HepG2 (cell line): ENCODE results near the gene SEPTIN12. TPM values are rescaled to one million over a fixed set of nuclear protein-coding genes. Genes with fewer than 3 reads are reported as not detected.

Experiments used
- ATAC-seq: fragments of 200-7000 bp; cut with Tn5 transposase; 3 replicates; pipeline ENCODE4 v1.9.1; 2020; ENCODE audit warnings: mild to moderate bottlenecking, moderate library complexity
- BruUV-seq: library from RNA; stranded (reverse); fragments of 400-500 nt; replicated peaks from 2 replicates; lab custom pipeline; 2021; lab: Mats Ljungman, UMichigan
- CTCF ChIA-PET: fragments of 300-600 bp; formaldehyde crosslinking; extraction: SDS; loops from one replicate; lab custom pipeline; 2021; ENCODE audit warnings: low total read pairs, inconsistent platforms, low intra/inter-chr PET ratio; lab: Yijun Ruan, JAX
- POLR2A ChIA-PET: fragments of 350-600 bp; sonication (Branson Sonifier 250); formaldehyde crosslinking; loops from one replicate; lab custom pipeline; 2020; ENCODE audit warnings: antibody characterized with exemption, inconsistent platforms; lab: Yijun Ruan, JAX
- DNase-seq: peaks from one replicate; pipeline ENCODE4 v3.0.0-alpha.2; 2015; ENCODE audit warnings: low spot score
- FAIRE-seq: peaks from 3 replicates; lab custom pipeline; 2011; peaks lifted over from hg19 to GRCh38; lab: Jason Lieb, UNC
- H2AFZ ChIP-seq: one replicate; pipeline ENCODE4 v1.6.1; 2011; ENCODE audit warnings: low read length, inconsistent platforms
- H3K27ac ChIP-seq: fragments of 300-600 bp; 3 replicates; pipeline ENCODE4 v1.8.0; 2011; ENCODE audit warnings: mixed run types, mild to moderate bottlenecking, mixed read lengths, low read length, inconsistent platforms; ENCODE audit not compliant: insufficient read depth; ENCODE audit errors: extremely low read length
- H3K27me3 ChIP-seq, 2 experiments: fragments of 200-600 bp in 1 of 2; 2 replicates in 1 of 2; 3 replicates in 1 of 2; pipeline versions ENCODE4 v1.6.0 to v1.8.0; 2011; ENCODE audit warnings: low read length in 2 of 2, mild to moderate bottlenecking in 2 of 2, moderate library complexity in 2 of 2, inconsistent platforms in 1 of 2; ENCODE audit not compliant: insufficient read depth in 2 of 2, control insufficient read depth in 1 of 2
- H3K36me3 ChIP-seq, 2 experiments: fragments of 200-600 bp in 1 of 2; replicated peaks in 1 of 2; 2 replicates in 1 of 2; 3 replicates in 1 of 2; pipeline versions ENCODE4 v1.5.1 to v1.8.0; 2011; ENCODE audit warnings: low read length in 2 of 2, inconsistent platforms in 1 of 2; ENCODE audit not compliant: insufficient read depth in 2 of 2, control insufficient read depth in 1 of 2
- H3K4me1 ChIP-seq: 2 replicates; pipeline ENCODE4 v1.5.1; 2012; ENCODE audit warnings: low read length, inconsistent platforms; ENCODE audit not compliant: insufficient read depth
- H3K4me2 ChIP-seq: 2 replicates; pipeline ENCODE4 v1.6.0; 2011; ENCODE audit warnings: low read depth, low read length, inconsistent platforms
- H3K4me3 ChIP-seq, 3 experiments: fragments of 200-600 bp in 1 of 3; sonication (generic), shearing (Covaris generic) in 1 of 3; replicated peaks in 1 of 3; 2 replicates each; pipeline ENCODE4 v1.5.1; 2011 to 2016; ENCODE audit warnings: low read length in 3 of 3, inconsistent platforms in 2 of 3, low read depth in 2 of 3, mild to moderate bottlenecking in 2 of 3, control low read depth in 1 of 3, mixed read lengths in 1 of 3; ENCODE audit not compliant: insufficient read depth in 1 of 3
- H3K79me2 ChIP-seq: one replicate; pipeline ENCODE4 v1.6.1; 2011; ENCODE audit warnings: low read length, inconsistent platforms; ENCODE audit not compliant: insufficient read depth
- H3K9ac ChIP-seq: 2 replicates; pipeline ENCODE4 v1.6.0; 2011; ENCODE audit warnings: mild to moderate bottlenecking, low read depth, low read length, inconsistent platforms; ENCODE audit not compliant: insufficient read depth
- H3K9me3 ChIP-seq: 2 replicates; pipeline ENCODE4 v1.5.1; 2012; ENCODE audit warnings: mild to moderate bottlenecking, low read length
- H4K20me1 ChIP-seq: 2 replicates; pipeline ENCODE4 v1.6.0; 2011; ENCODE audit warnings: inconsistent platforms, mild to moderate bottlenecking, low read length, moderate library complexity; ENCODE audit not compliant: insufficient read depth
- CEBPZ ChIP-seq: IDR thresholded peaks from 2 replicates; pipeline ENCODE4 v1.6.1; 2012; ENCODE audit warnings: low read length, improper control_type of control experiment
- EZH2 ChIP-seq: conservative IDR thresholded peaks from 2 replicates; pipeline ENCODE4 v1.6.1; 2012; ENCODE audit warnings: mild to moderate bottlenecking, low read depth, low read length, moderate library complexity
- GABPA ChIP-seq, 2 experiments: IDR thresholded peaks; 2 replicates each; pipeline ENCODE4 v1.6.1; 2011 to 2016; ENCODE audit warnings: low read depth in 2 of 2, low read length in 1 of 2, missing biosample characterization in 1 of 2, missing genetic modification characterization in 1 of 2
- MXI1 ChIP-seq: IDR thresholded peaks from 3 replicates; pipeline ENCODE4 v1.6.1; 2012; ENCODE audit warnings: low read depth, low read length, inconsistent platforms, borderline replicate concordance
- MYPOP ChIP-seq: sonication (generic); formaldehyde crosslinking; IDR thresholded peaks from 2 replicates; pipeline ENCODE4 v1.8.1; 2023; ENCODE audit warnings: mild to moderate bottlenecking, moderate library complexity, missing genetic modification reagents
- NFKB2 ChIP-seq: sonication (generic); formaldehyde crosslinking; IDR thresholded peaks from 2 replicates; pipeline ENCODE4 v1.4.0; 2020; ENCODE audit warnings: missing genetic modification reagents, borderline replicate concordance
- POLR2A ChIP-seq, 2 experiments: IDR thresholded peaks; 2 replicates each; pipeline ENCODE4 v1.6.1; 2011; ENCODE audit warnings: low read depth in 2 of 2, low read length in 2 of 2, mild to moderate bottlenecking in 1 of 2, moderate library complexity in 1 of 2; ENCODE audit not compliant: insufficient read depth in 1 of 2
- SIX1 ChIP-seq: sonication (generic); formaldehyde crosslinking; IDR thresholded peaks from 2 replicates; pipeline ENCODE4 v1.4.0; 2020; ENCODE audit warnings: missing genetic modification reagents, borderline replicate concordance
- U2AF2 ChIP-seq: fragments of 200-400 bp; formaldehyde crosslinking; IDR thresholded peaks from 2 replicates; pipeline ENCODE4 v1.6.1; 2017; ENCODE audit warnings: low read depth, mild to moderate bottlenecking, low read length
- ZFX ChIP-seq: sonication (generic); formaldehyde crosslinking; IDR thresholded peaks from 2 replicates; pipeline ENCODE4 v1.4.0; 2020; ENCODE audit warnings: mild to moderate bottlenecking, low read depth, missing genetic modification reagents, moderate library complexity
- ZNF614 ChIP-seq: IDR thresholded peaks from 2 replicates; pipeline ENCODE4 v1.6.1; 2018; ENCODE audit warnings: missing biosample characterization, missing genetic modification reagents, inconsistent platforms, borderline replicate concordance
- ZNF83 ChIP-seq: sonication (generic); formaldehyde crosslinking; IDR thresholded peaks from 2 replicates; pipeline ENCODE4 v1.4.0; 2020; ENCODE audit warnings: missing genetic modification reagents, mild to moderate bottlenecking, borderline replicate concordance
- WGBS: methylation state at CpG from one replicate; pipeline ENCODE4 v1.1.6; 2017; ENCODE audit warnings: low lambda C conversion rate; 5-methylcytosine and 5-hydroxymethylcytosine counted together
- in situ Hi-C: cut with HindIII; loops from 2 replicates; pipeline ENCODE4 v1.10.0; 2017; ENCODE audit warnings: low pct_unique_long_range_greater_than_20kb; ENCODE audit not compliant: extremely low pct_ligation_motif_present
- intact Hi-C: fragments of 100-400 bp; cut with micrococcal nuclease; formaldehyde crosslinking; loops from one replicate; pipeline ENCODE4 v1.10.0; 2022; ENCODE audit not compliant: unreplicated experiment
- polyA plus RNA-seq, 8 experiments: library from polyadenylated mRNA; depleted of rRNA in 3 of 8; stranded (reverse) in 7 of 8; unstranded in 1 of 8; fragments of >200 nt; fragmentation: Illumina TruSeq in 4 of 8; extraction: Trizol in 4 of 8; gene quantifications; 2 replicates each; pipeline versions ENCODE4 v1.2.1 to v1.2.3, GENCODE V29; 2011 to 2016; ENCODE audit warnings: low read depth in 4 of 8, missing spikeins in 1 of 8, mixed read lengths in 1 of 8; ENCODE audit not compliant: insufficient read depth in 1 of 8
- total RNA-seq, 5 experiments: library from RNA; depleted of rRNA; stranded (reverse); fragments of >200 nt; fragmentation: Illumina TruSeq; extraction: Trizol; gene quantifications; 2 replicates each; pipeline ENCODE4 v1.2.3, GENCODE V29; 2016; ENCODE audit warnings: low read depth in 1 of 5
- TF ChIP-seq, protein P1 (sequence below): conservative IDR thresholded peaks from 2 replicates; pipeline ENCODE4 v1.6.1; 2018; ENCODE audit warnings: missing genetic modification reagents
- TF ChIP-seq, protein P2 (sequence below): IDR thresholded peaks from 2 replicates; pipeline ENCODE4 v1.6.1; 2012; ENCODE audit warnings: inconsistent platforms

The SEPTIN12 gene
- total and polyA plus RNA-seq, 2 of the 13 experiments (the other 11 are each of a cell fraction or from before 2014, with no cell fraction given): 0.22 TPM; not detected in 1

DNA sequence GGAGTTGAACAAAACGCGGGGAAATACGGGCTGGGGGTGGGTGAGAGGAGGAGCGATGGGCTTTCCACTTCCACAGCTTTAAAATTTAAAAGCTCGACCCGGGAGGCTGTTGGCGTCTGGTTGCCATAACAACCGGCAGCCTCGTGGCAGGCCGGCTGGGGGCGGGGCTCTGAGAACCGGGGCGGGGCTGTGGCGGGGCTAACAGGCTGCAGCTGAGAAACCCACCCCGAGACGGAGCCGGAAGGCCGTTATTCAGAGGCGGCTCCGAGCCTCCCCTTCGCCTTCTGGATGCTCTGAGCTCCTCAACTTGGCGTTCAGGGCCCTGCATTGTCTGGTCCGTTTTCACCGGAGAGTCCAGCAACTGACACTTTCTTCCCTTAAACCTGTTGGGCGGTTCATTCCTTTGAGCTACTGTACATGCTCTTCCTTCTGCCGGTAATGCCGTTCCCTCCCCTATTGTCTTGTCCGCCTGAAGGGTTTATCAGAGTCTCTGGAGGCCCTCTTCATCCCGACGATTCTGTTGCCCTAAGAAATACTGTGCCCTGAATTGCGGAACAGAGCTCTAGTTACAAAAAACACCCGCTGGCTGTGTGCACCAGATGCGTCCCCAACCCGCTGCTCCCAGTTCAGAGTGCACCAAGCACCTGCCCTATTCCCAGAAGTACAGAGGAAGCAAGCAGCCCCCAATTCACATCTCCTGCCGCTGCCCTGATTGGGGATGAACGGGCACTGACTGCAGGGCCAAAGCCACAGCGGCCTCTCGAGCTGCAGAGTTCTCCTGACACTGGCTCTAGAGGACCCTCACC is 53.2 kb downstream of the SEPTIN12 start:
- DNase-seq: peak; percentile 61
- H3K9me3 ChIP-seq: no peaks in the 10 kb centered on the region
- ATAC-seq: peak; percentile 75
- peak overlapping the region; percentile 80 for H3K27ac ChIP-seq
- ChIA-PET CTCF (no interaction called here), POLR2A (interaction anchor here (0.7 to 3.1 kb wide), 22 partner anchors 15 to 363 kb away, joined by 3 to 40 read pairs (median 4); partner anchors contain the start of genes EEF2KMT, GLYR1, NUDT16L1 and ROGDI)
- BruUV-seq: TSS peak; percentile 62
- H2AFZ ChIP-seq: peak overlapping the region; percentile 91
- WGBS: 0% methylated on average over 15 of the region's 38 CpGs
- peaks cover 20% of the 10 kb centered on the region for H3K4me1 ChIP-seq
- peak overlapping the region; percentile 84 to 100 (median 100) for H3K4me3 ChIP-seq
- H3K4me2 ChIP-seq: peak overlapping the region; percentile 99
- no peaks in the 10 kb centered on the region; a peak in 2 of 5 replicates for H3K27me3 ChIP-seq
- H3K36me3 ChIP-seq: peaks cover 0 to 5% of the 10 kb centered on the region in 2 experiments; a peak in 2 of 5 replicates
- FAIRE-seq: no peak
- in situ Hi-C loops (no loop called here), intact Hi-C loops (loop anchor here (5.0 kb wide), 1 partner anchor 67 kb away; the partner anchor contains the start of gene ROGDI)
- H4K20me1 ChIP-seq: no peaks in the 10 kb centered on the region
- peaks cover 21% of the 10 kb centered on the region for H3K79me2 ChIP-seq
- H3K9ac ChIP-seq: peak overlapping the region; percentile 69
- TF ChIP-seq POLR2A (IDR thresholded peaks at IDR 0.05; ENCODE audit: insufficient read depth in 1 of 2, low read depth in 2 of 2, low read length in 2 of 2): peak in 1 of 2 experiments; percentile 67; a peak in 1 of 4 replicates
- 0 out of 2 replicates have a peak, but pooled peaks have one; percentile 8 for TF ChIP-seq ZFX (CRISPR knock-in tag)
- no peak for TF ChIP-seq ZNF614 (CRISPR knock-in tag)
- TF ChIP-seq, protein P1, sequence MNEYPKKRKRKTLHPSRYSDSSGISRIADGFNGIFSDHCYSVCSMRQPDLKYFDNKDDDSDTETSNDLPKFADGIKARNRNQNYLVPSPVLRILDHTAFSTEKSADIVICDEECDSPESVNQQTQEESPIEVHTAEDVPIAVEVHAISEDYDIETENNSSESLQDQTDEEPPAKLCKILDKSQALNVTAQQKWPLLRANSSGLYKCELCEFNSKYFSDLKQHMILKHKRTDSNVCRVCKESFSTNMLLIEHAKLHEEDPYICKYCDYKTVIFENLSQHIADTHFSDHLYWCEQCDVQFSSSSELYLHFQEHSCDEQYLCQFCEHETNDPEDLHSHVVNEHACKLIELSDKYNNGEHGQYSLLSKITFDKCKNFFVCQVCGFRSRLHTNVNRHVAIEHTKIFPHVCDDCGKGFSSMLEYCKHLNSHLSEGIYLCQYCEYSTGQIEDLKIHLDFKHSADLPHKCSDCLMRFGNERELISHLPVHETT (CRISPR knock-in tag): 0 out of 2 replicates have a peak, but pooled peaks have one; percentile 46
- TF ChIP-seq NFKB2 (CRISPR knock-in tag): no peak
- TF ChIP-seq, protein P2, sequence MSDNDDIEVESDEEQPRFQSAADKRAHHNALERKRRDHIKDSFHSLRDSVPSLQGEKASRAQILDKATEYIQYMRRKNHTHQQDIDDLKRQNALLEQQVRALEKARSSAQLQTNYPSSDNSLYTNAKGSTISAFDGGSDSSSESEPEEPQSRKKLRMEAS: peak; percentile 47; the same call in 1 of the 2 replicates
- TF ChIP-seq GABPA (IDR thresholded peaks at IDR 0.05; ENCODE audit: low read depth, low read length): 0 out of 2 replicates have a peak, but pooled peaks have one; percentile 14
- TF ChIP-seq GABPA (CRISPR knock-in tag; IDR thresholded peaks at IDR 0.05; ENCODE audit: low read depth): no peak
- peak; percentile 47; the same call in 1 of the 2 replicates for TF ChIP-seq MYPOP (CRISPR knock-in tag)
- peak; percentile 94 for TF ChIP-seq MXI1
- TF ChIP-seq CEBPZ: no peak
- TF ChIP-seq U2AF2: peak; percentile 79; the same call in 1 of the 2 replicates
- no peak for TF ChIP-seq EZH2
- TF ChIP-seq ZNF83 (CRISPR knock-in tag): no peak
- TF ChIP-seq SIX1 (CRISPR knock-in tag): no peak
